Measurements from ENCODE around the gene CBX1.

DNA sequence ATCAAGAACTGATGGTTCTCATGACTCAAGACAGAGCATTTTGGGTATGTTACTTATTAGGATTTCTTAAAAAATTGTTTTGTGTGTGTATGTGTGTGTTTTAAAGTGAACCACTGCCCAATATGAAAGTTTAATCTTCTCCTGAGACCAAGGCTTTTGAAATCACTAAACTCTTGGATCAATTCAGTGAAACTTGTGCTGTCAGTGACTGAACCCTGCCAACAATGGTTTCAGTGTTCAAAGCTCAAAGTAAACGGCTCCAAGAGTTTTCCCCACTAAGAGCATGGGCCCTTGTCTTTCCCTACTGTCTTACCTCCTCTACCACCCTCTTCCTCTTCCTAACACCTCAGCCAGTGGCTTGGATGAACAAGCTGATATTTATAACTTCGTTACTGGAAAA lies 31.1 kb downstream of the CBX1 start:
- TF ChIP-seq POLR2A (IDR thresholded peaks at IDR 0.05; ENCODE audit: low read length) (no peak), GATA1 (IDR thresholded peaks at IDR 0.05; ENCODE audit: low read depth, low read length) (no peak)
